Fibroblast of pulmonary artery (primary cell): ENCODE data around the gene NBAS.

Experiments
- DNase-seq: peaks from one replicate; pipeline ENCODE4 v3.0.0-alpha.2; 2010; ENCODE audit warnings: low read depth
- H3K4me3 ChIP-seq: replicated peaks from 2 replicates; pipeline ENCODE4 v1.5.1; 2011; ENCODE audit warnings: low read depth, mild to moderate bottlenecking, control low read depth, low read length, moderate library complexity
- TF ChIP-seq, protein P1 (sequence below): IDR thresholded peaks from 2 replicates; pipeline ENCODE4 v1.5.1; 2011; ENCODE audit warnings: mild to moderate bottlenecking, control low read depth, low read length, inconsistent platforms; ENCODE audit errors: missing control alignments

Gene NBAS

DNA sequence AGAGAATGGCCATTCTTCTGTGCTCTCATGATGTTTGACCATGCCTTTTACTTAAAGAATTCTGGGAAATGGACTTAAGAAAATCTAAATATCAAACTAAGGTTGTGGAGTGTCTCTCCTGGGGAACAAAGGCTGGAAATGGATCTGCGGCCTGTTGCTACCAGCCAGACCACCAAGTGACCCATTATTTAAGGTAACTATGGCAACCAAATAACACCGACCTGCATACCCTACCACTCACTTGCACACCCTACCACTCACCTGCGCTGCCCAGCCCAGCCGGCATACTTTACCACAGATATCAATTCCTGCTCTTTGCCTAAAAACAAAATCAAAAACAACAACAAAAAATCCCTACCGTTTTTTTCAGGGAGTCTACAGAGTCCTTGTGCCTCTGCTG is 203.2 kb downstream of the NBAS start:
- DNase-seq: no peak
- H3K4me3 ChIP-seq: no peak overlapping the region
- TF ChIP-seq, protein P1, sequence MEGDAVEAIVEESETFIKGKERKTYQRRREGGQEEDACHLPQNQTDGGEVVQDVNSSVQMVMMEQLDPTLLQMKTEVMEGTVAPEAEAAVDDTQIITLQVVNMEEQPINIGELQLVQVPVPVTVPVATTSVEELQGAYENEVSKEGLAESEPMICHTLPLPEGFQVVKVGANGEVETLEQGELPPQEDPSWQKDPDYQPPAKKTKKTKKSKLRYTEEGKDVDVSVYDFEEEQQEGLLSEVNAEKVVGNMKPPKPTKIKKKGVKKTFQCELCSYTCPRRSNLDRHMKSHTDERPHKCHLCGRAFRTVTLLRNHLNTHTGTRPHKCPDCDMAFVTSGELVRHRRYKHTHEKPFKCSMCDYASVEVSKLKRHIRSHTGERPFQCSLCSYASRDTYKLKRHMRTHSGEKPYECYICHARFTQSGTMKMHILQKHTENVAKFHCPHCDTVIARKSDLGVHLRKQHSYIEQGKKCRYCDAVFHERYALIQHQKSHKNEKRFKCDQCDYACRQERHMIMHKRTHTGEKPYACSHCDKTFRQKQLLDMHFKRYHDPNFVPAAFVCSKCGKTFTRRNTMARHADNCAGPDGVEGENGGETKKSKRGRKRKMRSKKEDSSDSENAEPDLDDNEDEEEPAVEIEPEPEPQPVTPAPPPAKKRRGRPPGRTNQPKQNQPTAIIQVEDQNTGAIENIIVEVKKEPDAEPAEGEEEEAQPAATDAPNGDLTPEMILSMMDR: no peak

DNA sequence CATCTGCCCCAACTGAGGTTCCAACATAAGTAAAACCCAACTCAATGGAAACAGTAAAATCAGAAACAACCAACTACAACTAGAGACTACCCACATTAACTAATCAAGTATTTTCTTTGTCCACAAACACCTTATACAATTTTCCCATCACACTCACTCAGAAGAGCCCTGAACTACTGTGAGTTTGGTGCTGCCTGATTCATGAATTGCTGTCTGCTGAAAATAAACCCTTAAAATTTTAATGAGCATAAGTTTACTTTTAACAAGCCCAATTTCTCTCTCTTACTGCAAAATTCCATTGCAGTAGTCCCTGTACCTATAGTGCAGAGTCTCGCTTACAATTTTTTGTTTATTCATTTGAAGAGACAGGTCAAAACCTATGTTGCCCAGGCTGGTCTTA is 203.9 kb downstream of the NBAS start:
- no peak overlapping the region for H3K4me3 ChIP-seq
- no peak for DNase-seq
- TF ChIP-seq, protein P1: no peak

DNA sequence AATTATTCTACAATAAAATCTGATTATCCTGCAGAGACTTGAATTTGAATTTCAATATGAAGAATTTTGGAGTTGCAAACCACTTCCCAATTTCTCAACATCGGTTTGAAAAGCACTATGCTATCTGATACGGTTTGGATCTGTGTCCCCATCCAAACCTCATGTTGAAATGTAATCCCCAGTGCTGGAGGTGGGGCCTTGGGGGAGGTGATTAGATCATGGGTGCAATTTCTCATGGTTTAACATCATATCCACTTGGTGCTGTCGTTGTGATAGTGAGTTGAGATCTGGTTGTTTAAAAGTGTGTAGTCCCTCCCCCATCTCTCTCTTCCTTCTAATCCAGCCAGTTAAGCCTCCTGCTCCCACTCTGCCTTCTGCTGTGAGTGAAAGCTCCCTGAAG is 205.7 kb downstream of the NBAS start:
- TF ChIP-seq, protein P1: no peak
- H3K4me3 ChIP-seq: no peak overlapping the region
- DNase-seq: no peak

DNA sequence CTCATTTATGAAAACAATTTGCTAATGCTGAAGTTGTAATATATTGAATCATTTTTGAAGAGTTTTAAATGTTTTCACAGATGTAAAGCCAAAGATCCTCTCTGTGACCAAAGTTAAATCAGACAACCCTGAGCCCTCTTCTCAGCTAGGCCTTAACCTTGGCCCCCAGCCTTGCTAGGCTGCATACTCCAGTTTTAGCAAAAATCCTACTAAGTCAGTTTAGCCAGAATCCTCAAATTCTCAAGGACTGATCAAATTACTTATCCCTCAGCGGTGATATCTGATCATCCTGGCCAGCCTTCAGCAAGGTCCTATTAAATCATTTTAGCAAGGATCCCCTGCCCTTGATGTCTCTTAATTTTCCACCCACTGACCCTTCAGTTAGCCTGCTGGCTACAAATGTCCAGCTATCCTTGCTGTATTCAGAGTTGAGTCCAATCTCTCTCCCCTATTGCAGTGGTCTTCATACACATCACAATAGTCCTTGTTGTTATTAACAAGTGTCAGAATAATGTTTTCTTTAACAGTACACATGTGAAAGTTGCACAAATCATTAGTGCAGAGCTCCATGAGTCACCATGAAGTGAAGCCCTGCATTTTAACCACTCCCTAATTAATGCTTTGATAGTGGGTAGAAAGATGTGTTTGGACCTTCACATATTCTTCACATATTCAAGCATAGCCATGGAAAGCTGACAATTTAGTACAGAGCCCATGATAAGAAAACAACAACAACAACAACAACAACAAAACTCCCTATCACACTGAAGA is 206.4 kb downstream of the NBAS start:
- TF ChIP-seq, protein P1: no peak
- H3K4me3 ChIP-seq: no peak overlapping the region
- no peak for DNase-seq

DNA sequence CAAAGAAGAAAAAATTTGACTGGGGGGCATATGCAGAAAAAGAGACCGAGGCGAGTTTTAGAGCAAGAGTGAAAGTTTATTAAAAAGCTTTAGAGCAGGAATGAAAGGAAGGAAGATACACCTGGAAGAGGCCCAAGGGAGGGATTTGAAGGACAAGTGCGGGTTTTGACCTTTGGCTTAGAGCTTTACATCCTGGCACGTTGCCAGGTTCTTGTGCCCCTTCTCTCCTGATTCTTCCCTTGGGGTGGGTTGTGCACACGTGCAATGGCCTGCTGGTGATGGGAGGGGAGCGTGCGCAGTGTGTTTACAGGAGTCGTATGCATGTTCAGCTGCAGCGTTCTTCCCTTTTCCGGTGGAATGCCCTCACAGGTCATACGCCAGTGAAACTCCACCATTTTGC is 208.8 kb downstream of the NBAS start:
- DNase-seq: no peak
- TF ChIP-seq, protein P1: no peak
- H3K4me3 ChIP-seq: no peak overlapping the region

DNA sequence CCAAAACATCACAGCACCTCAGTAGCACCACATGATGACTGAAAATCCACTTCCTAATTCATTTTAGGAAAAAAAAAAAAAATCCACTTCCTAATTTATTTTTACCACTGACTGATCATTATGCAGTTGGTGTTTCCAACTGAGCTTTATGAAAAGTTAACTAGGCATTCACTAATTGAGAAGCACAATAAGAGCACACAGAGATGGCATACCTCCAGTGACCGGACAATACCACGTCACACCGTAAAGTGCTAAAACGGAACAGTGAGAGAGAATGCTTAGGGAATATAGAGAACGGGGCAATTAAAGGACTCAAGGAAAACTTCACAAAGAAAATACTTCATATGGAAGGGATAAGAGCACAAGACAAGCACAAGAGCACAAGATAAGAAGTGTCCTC is 212.5 kb downstream of the NBAS start:
- TF ChIP-seq, protein P1: no peak
- H3K4me3 ChIP-seq: no peak overlapping the region
- DNase-seq: no peak

DNA sequence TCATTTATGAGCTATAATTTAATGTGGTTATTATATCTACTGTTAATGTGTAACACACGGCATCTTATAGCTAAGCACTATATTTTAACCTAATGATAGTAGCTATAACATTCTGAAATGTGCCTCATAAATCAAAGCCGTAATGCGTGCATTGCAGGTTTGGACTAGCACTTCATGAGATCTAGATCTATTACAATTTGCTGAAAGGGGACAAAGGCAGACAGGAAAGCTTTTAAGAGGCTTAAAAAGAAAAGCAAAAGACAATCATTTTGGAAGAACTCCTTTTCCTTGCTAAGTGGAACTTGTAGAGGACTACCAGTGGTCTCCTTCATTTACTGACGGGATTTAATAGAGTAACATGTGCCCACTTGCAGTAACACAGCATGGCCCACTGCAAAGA is 213.1 kb downstream of the NBAS start:
- TF ChIP-seq, protein P1: no peak
- no peak overlapping the region for H3K4me3 ChIP-seq
- DNase-seq: no peak
